ENCODE results near the gene MRPS35.

GRCh38 chr12:27790179-27790578 is 79.5 kb downstream of the MRPS35 start:
- no peak for TF ChIP-seq CTCF (IDR thresholded peaks at IDR 0.05)
- no peak for TF ChIP-seq POLR2A (IDR thresholded peaks at IDR 0.05)
